ENCODE results near the gene SAT2.
A peak's percentile ranks its signal among the peaks of the same experiment; 100 is the strongest.

GRCh38 chr17:7579001-7579833, 48.4 kb downstream of the SAT2 start, which contains the start of gene CD68:
- TF ChIP-seq POLR2A (IDR thresholded peaks at IDR 0.05; ENCODE audit: low read depth, low read length) = peak; percentile 99
- peak; percentile 99 for TF ChIP-seq POLR2AphosphoS5 (IDR thresholded peaks at IDR 0.05; ENCODE audit: low read depth, low read length)

Measured in GM12892 (cell line).